ENCODE measurements around the gene CDC14A. TPM values are rescaled to one million over a fixed set of nuclear protein-coding genes. Genes with fewer than 3 reads are reported as not detected.

Gene CDC14A
- total and polyA plus RNA-seq, 2 donors (not counting 3 experiments of a cell fraction or from before 2014, with no cell fraction given), result 3.4 to 13.9 TPM

GRCh38 chr1:100302739-100303138 lies 49.6 kb upstream of the CDC14A start:
- Histone ChIP-seq H3K79me2 (ENCODE audit: control insufficient read depth, insufficient read depth, low read length) (no peaks in the 10 kb centered on the region), H3K36me3 (ENCODE audit: control insufficient read depth in 2 of 2, extremely low read depth in 1 of 2, insufficient read depth in 2 of 2, low read length in 2 of 2) (no peaks in the 10 kb centered on the region), H3K27ac (ENCODE audit: insufficient read depth, low read depth, low read length) (no peak overlapping the region), H3K4me3 (replicated peaks in 1 of 3; ENCODE audit: insufficient read depth in 1 of 3, low read depth in 1 of 3, low read length in 3 of 3) (no peak overlapping the region), H4K20me1 (replicated peaks; ENCODE audit: control insufficient read depth, extremely low read depth, insufficient read depth, low read length) (no peaks in the 10 kb centered on the region), H3K9me3 (replicated peaks; ENCODE audit: control insufficient read depth, insufficient read depth, low read length) (no peaks in the 10 kb centered on the region), H3K4me1 (ENCODE audit: control insufficient read depth, extremely low read depth, insufficient read depth, low read length) (peaks cover 3% of the 10 kb centered on the region), H3K9me1 (replicated peaks; ENCODE audit: control insufficient read depth, extremely low read depth, insufficient read depth, low read length) (no peaks in the 10 kb centered on the region), H3K27me3 (ENCODE audit: control insufficient read depth in 2 of 2, insufficient read depth in 2 of 2, low read length in 2 of 2) (no peaks in the 10 kb centered on the region), H2AFZ (ENCODE audit: low read depth, low read length) (no peak overlapping the region), H3K9ac (replicated peaks; ENCODE audit: extremely low read depth, insufficient read depth, low read length) (no peak overlapping the region), H3K4me2 (ENCODE audit: insufficient read depth, low read length) (no peak overlapping the region)
- dilution Hi-C loops (cut with MboI; ENCODE audit: extremely low pct_ligation_motif_present, low sequenced_read_pairs), result no loop called here
- BruUV-seq (replicated peaks), result no TSS peak
- intact Hi-C loops (cut with micrococcal nuclease), result no loop called here
- DNase-seq (ENCODE audit: low read depth, low spot score) (no peak), FAIRE-seq (no peak)
- POLR2A ChIA-PET, result no interaction called here
- CTCF ChIA-PET, result no interaction called here
- TF ChIP-seq POLR2A (IDR thresholded peaks at IDR 0.05; ENCODE audit: low read depth, low read length) (no peak), POLR2AphosphoS5 (IDR thresholded peaks at IDR 0.05; ENCODE audit: insufficient read depth, low read depth, low read length) (no peak), EZH2 (IDR thresholded peaks at IDR 0.05; ENCODE audit: borderline replicate concordance, low read depth, low read length, severe bottlenecking) (no peak), GATA2 (IDR thresholded peaks at IDR 0.05; ENCODE audit: insufficient read depth, insufficient read length, low read depth, low read length) (no peak), MAX (IDR thresholded peaks at IDR 0.05; ENCODE audit: insufficient read depth, insufficient read length) (no peak), MYC (IDR thresholded peaks at IDR 0.05; ENCODE audit: low read depth, low read length) (no peak), FOS (IDR thresholded peaks at IDR 0.05; ENCODE audit: borderline replicate concordance, insufficient read depth, low read length) (no peak), CTCF (IDR thresholded peaks at IDR 0.05; ENCODE audit: extremely low read depth in 1 of 2, insufficient read depth in 1 of 2, low read depth in 1 of 2, low read length in 2 of 2) (no peak), JUN (IDR thresholded peaks at IDR 0.05; ENCODE audit: borderline replicate concordance, insufficient read depth, insufficient read length, low read depth) (no peak)

Data from endothelial cell of umbilical vein (primary cell).